IPS-NIHi7 (cell line): ENCODE data around the gene ARID5A.
A peak's percentile ranks its signal among the peaks of the same experiment; 100 is the strongest.
"Not testable (repeated sequence)": the region's sequence is repeated elsewhere in the genome, so short reads cannot be mapped to it uniquely, and the experiment has no call there.

ENCODE experiments used
- DNase-seq: peaks from one replicate; pipeline ENCODE4 v3.0.0; 2012; ENCODE audit warnings: mixed read lengths; ENCODE audit errors: extremely low spot score

ARID5A gene

DNA sequence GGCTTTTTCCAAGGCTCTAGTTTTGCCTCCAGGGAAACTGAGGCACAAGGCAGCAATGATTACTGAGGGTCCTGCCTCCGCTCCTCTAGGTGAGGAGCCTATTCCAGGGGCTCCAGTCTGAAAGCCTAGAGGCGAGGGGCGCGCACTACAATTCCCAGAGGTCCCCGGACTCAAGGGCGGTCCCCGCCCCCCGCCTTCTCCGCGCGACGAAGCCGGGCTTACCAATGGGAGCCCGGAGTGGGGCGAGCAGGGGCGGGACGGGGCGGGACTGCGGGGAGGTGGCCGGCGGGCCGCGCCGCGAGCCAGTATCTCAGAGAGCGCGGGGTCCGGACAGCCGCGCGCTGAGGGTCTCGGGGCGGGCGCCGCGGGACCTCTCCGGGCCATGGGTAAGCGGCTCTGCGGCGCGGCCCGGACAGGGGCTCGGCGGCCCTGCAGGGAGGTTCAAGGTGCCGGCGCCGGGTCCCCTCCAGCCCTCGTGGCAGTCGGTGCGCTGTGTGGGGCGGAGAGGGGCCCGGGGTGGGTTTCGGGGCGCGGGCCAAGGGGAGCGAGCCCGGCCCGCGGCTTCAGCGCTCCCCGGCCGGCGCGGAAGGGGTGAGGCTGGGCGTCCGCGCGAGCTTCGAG lies at the start of gene ARID5A:
Gene ARID5A (plus strand): TSS at position 308 of the 621 bp plus-strand sequence. CDS start 75 bp downstream, at position 383.
- peak; percentile 94 for DNase-seq

DNA sequence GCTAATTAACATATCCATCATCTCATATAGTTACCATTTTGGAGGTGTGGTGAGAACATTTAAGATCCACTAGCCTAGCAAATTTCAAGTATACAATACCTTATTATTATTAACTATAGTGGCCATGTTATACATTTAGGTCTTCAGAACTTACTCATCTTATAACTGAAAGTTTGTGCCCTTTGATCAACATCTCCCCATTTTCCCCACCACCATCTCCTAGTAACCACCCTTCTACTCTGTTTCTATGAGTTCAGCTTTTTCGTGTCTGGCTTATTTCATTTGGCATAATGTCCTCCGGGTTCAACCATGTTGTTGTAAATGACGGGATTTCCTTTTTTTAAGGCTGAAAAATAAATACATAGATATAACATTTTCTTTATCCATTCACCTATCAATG lies 47.3 kb upstream of the ARID5A start:
- DNase-seq, result no peak

DNA sequence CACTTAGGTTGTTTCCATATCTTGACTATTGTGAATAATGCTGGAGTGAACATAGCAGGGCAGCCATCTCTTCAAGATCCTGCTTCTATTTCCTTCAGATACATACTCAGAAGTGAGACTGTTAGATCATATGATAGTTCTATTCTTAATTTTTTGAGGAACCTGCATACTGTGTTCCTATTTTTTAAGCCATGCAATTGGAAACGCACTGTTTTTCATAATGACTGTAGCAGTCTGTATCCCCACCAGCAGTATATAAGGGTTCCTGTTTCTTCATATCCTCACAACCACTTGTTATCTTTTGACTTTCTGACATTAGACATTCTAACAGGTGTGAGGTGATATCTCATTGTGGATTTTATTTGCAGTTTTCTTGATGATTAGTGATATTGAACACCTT lies 46.9 kb upstream of the ARID5A start:
- no peak for DNase-seq

GRCh38 chr2:96491860-96492497 lies 44.6 kb upstream of the ARID5A start:
- no peak for DNase-seq

DNA sequence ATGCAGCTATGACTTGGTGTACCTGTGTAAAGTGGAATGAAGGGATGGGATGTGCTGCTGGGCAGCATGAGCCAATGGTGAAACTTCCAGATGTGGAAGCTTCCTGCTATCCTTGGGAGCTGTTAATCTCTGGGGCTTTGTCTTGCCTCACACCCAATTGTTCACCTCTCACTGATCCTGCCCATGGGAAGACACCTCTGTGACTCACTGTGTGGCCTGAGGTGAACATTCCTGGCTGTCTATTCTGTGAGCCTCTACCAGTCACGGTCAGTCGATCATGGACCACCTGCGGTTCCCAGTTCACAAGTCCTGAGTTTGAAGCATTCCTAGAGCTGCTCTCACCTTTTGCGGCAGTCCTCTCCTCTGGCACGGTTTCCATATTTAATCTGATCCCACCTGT lies 43.5 kb upstream of the ARID5A start:
- DNase-seq, result peak; percentile 65

- no peak for DNase-seq
Measured at GRCh38 chr2:96494188-96494587, 42.4 kb upstream of the ARID5A start.

GRCh38 chr2:96495982-96496629 lies 40.4 kb upstream of the ARID5A start:
- no peak for DNase-seq

- peak; percentile 38 for DNase-seq
Measured at GRCh38 chr2:96498021-96498431, 38.5 kb upstream of the ARID5A start.

GRCh38 chr2:96498611-96499010 lies 37.9 kb upstream of the ARID5A start:
- not testable (repeated sequence) for DNase-seq

GRCh38 chr2:96499061-96499960 lies 37.2 kb upstream of the ARID5A start:
- DNase-seq, result no peak

DNA sequence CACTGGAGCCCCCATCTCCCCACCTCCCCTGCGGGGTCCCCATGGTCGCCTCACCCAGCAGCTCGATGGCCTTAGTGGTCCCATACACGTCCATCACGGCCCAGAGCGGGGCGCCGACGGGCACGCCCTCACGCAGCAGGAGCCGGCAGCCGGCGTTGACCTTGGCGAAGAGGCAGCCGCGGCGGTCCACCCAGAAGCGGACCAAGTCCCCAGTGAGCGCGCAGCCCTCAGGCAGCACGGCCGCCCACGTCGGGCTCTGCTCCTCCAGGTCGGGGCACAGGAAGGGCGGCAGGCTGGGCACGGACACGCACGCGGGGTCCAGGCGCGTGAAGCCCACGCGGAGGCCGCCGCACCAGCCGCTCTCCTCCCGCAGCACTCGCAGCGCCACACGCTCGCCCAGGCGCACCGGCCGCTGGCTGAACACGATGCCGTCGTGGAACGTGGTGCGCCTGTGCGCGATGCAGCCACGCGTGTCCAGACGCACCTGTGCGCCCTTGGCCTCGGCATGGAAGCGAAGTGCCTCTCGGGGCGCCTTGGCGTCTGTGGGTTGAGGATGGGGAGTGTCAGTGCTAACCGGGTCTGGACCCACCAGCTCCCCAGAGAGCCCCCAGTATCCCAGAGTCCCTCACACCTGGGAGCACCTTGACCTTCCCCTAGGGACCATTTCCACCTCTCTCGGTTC lies 36.0 kb upstream of the ARID5A start:
- DNase-seq, result no peak

- no peak for DNase-seq
Measured at GRCh38 chr2:96501471-96501874, 35.1 kb upstream of the ARID5A start.

DNA sequence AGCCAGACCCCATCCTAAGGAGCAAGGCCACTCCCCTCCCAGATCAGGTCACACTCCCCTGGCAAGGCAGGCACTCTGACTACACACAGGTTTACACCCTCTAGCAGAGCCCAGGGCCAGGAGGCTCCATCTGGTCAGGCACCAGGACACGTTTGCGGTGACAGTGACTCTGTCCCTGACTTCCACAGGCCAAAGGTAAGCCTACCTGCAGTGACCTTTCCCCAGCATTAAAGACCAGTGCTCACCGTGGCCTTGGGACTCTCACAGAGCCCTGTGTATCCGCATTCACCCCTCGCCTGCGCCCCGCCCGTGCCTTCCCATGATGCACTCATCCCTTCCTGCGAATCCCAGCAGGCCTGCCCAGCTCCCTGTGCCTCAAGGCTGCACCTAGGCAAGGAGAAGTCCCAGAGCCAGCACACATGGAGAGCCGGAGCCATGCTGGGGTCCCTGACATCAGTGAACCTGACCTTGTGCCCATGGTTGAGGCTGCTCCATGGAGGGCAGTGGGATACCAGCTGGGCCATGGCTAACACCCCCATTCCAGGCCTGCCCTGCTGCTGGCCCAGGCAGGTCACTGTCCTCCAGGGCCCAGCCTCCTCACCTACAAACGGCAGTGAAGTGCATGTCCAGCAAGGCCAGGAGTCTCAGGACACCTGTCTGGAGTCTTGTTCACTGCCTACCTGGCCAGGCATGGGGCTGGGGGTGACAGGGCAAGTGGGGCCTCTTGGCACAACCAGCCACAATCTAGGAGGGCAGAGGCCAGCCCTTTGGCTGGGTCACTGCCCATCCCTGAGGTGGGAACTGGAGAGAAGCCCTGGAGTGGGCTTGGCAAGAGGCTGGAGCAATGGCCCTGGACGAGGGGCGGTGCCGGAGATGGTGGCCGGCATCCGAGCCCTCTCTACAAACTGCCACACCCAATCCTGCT lies 34.4 kb upstream of the ARID5A start:
- DNase-seq, result no peak

- DNase-seq, result no peak
Measured at GRCh38 chr2:96502891-96503636, 33.5 kb upstream of the ARID5A start.

DNA sequence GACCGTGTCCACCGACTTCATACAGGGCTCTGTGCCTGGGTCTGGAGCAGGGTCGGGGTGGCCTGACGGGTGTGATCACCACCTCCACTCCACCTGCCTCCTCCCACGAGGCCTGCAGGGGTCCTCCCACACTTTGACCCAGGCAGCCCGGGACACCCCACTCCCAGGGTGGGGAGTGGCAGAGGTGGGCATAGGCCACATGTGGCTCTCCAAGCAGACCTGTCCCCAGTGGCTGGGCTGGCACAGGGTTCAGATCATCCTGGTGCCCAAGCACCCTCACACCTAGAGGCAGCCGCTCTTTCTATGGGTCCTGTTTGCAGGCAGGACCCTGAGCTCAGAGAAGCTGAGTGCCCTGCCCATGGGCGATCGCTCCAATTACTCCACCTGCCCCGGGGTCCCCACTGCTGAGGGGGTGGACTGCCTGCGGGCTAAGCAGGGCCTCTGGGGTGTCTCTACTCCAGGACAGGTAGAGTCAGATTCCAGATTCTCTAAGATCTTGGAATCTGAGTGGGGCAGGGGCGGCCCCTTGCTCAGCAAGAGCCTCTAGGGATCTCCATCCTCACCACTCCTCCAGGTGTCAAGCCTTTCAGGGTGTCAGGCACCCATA lies 32.8 kb upstream of the ARID5A start:
- no peak for DNase-seq

- DNase-seq, result no peak
Measured at GRCh38 chr2:96505231-96505889, 31.2 kb upstream of the ARID5A start, which contains the start of gene NEURL3. Gene NEURL3, minus strand, starts transcription at chr2:96505357. Its CDS starts 71 bp downstream, at chr2:96505286.

DNA sequence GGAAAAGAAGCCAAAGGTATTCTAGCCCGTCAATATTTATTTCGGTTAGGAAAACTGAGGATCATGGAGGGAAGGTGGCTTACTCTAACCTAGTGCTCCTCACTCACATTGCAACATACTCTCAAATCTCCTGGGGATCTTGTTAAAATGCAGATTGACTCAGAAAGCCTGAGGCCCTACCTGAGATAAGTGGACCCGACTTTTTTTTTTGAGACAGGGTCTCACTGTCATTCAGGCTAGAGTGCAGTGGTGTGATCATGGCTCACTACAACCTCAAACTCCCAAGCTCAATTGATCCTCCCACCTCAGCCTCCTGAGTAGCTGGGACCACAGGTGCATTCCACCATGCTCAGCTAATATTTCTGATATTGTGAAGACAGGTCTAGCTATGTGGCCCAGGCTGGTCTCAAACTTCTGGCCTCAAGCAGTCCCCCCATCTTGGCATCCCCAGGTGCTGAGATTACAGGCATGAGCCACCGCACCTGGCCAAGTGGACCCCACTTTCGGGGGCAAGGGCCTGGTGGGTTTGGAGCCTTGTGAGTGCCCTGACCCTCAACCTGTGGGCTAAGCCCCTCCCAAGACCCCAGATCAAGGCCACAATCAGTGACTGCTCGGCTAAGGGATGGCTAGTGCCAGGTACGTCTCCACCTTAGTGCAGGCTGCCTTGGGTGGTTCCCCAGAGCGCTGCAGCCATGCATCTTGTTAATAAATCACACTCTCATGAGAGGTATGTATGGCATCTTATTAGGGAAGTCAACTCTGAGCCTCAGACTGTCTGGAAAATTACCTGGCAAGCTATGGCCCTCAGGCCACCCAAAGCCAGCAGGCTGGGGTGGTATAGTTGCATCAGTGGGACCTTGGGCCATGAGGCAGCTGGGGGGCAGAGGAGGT lies 30.3 kb upstream of the ARID5A start:
- no peak for DNase-seq

DNA sequence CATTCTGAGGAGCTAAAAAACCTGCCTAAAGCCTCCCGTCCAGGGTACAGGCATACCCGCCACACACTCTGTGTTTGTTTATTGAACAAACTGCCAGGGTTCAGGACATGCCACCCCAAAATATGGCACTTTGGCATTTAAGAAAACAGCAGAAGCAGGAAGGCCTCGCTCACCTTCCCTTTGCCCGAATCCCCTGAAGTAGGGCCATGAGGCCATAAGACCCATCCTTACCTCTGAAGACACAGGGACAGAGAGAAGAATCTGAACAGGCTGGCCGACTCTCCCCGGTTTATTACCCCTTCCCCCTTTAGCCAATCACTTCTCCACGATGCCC lies 29.7 kb upstream of the ARID5A start:
- no peak for DNase-seq
